Effector memory CD8-positive, alpha-beta T cell (primary cell): ENCODE measurements around the gene BCORL1.

Experiments
- ATAC-seq: fragments of 150-1000 bp; cut with Tn5 transposase; replicated peaks from 2 replicates; pipeline ENCODE4 v1.10.0; 2021; ENCODE audit warnings: mild to moderate bottlenecking, moderate library complexity
- DNase-seq, 3 experiments: peaks; one replicate each; pipeline ENCODE4 v3.0.0; 2021
- H3K27ac Mint-ChIP-seq, 2 donors: one replicate each; pipeline ENCODE4 v1.8.0; 2022; ENCODE audit warnings: mild to moderate bottlenecking in 2 of 2, mixed read lengths in 2 of 2, moderate library complexity in 2 of 2
- H3K27me3 Mint-ChIP-seq, 2 donors: one replicate each; pipeline ENCODE4 v1.8.0; 2022; ENCODE audit warnings: mixed read lengths in 2 of 2
- H3K36me3 Mint-ChIP-seq: one replicate; pipeline ENCODE4 v1.8.0; 2022; ENCODE audit warnings: mild to moderate bottlenecking, moderate library complexity, mixed read lengths; ENCODE audit not compliant: insufficient read depth
- H3K4me1 Mint-ChIP-seq, 2 donors: one replicate each; pipeline ENCODE4 v1.8.0; 2022; ENCODE audit warnings: low read depth in 2 of 2, mixed read lengths in 2 of 2
- H3K4me3 Mint-ChIP-seq, 2 donors: one replicate each; pipeline ENCODE4 v1.8.0; 2022; ENCODE audit warnings: mild to moderate bottlenecking in 2 of 2, mixed read lengths in 2 of 2, moderate library complexity in 2 of 2
- H3K9me3 Mint-ChIP-seq, 2 donors: one replicate each; pipeline ENCODE4 v1.8.0; 2022; ENCODE audit warnings: mixed read lengths in 2 of 2

Gene BCORL1

DNA sequence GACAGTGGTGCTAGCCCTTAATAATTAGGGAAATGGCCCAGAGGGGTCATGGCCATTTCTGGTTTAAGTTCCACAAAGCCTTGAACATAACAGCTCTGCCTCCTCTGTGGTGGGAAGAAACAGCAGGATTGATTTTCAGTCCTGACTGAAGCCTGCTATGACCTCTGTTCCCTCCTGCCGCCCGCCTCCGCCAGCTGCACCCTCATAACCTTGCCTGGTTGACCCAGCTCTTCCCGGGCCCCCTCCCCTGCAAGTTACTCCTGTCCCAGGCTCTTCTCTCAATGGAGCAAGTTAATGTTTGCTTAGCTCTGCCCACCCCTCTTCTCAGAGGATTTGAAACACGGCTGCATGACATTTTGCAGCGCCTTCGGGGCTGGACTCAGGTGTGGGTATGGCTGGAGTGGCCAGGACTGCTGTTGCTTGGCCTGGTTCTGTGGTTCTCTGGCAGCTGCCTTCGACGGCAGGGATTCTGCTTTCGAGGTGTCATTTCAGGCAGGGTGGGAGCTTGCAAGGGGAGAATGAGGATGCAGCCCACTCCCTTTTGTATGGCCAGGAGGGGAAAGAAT lies 27.3 kb downstream of the BCORL1 start:
- DNase-seq (no peak), ATAC-seq (no peak)
- H3K27me3 Mint-ChIP-seq: no peaks in the 10 kb centered on the region
- H3K4me3 Mint-ChIP-seq: no peak overlapping the region
- H3K9me3 Mint-ChIP-seq: no peaks in the 10 kb centered on the region
- H3K27ac Mint-ChIP-seq: no peak overlapping the region
- H3K36me3 Mint-ChIP-seq: peaks cover 20% of the 10 kb centered on the region
- no peaks in the 10 kb centered on the region for H3K4me1 Mint-ChIP-seq

DNA sequence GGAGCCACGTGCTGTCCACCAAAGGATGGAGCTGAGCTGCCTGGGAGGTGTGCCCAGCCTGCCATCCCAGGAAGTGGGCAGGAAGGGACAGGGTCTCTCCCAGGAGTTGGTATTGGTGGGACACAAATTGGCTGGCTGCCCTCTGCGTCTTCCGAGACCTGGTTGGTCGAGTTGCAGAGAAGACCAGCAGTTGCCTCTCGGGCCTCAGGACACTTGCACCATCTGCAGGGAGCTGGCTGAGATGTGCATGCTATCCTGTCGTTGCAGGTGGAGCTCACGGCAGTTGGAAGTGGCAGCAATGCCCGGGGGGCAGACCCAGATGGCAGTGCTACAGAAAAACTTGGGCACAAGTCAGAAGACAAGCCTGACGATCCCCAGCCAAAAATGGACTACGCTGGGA lies 30.2 kb downstream of the BCORL1 start:
- Mint-ChIP-seq H3K4me3 (no peak overlapping the region), H3K4me1 (no peaks in the 10 kb centered on the region), H3K9me3 (no peaks in the 10 kb centered on the region), H3K27me3 (no peaks in the 10 kb centered on the region), H3K27ac (peak overlapping the region in 1 of 2 donors; percentile 35), H3K36me3 (peaks cover 13% of the 10 kb centered on the region)
- no peak for ATAC-seq
- DNase-seq: no peak

DNA sequence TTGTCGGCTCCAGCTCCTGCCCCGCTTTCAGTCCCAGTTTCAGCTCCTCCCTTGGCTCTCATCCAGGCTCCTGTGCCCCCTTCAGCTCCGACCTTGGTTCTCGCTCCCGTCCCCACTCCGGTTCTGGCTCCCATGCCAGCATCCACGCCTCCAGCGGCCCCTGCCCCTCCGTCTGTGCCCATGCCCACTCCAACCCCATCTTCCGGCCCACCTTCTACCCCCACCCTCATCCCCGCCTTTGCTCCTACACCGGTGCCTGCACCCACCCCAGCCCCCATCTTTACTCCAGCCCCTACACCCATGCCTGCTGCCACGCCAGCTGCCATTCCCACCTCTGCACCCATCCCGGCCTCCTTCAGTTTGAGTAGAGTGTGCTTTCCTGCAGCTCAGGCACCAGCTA lies 31.2 kb downstream of the BCORL1 start:
- DNase-seq: no peak
- no peak overlapping the region for H3K27ac Mint-ChIP-seq
- no peak overlapping the region for H3K4me3 Mint-ChIP-seq
- no peaks in the 10 kb centered on the region for H3K4me1 Mint-ChIP-seq
- H3K9me3 Mint-ChIP-seq: no peaks in the 10 kb centered on the region
- ATAC-seq: no peak
- no peaks in the 10 kb centered on the region for H3K27me3 Mint-ChIP-seq
- peaks cover 13% of the 10 kb centered on the region for H3K36me3 Mint-ChIP-seq

DNA sequence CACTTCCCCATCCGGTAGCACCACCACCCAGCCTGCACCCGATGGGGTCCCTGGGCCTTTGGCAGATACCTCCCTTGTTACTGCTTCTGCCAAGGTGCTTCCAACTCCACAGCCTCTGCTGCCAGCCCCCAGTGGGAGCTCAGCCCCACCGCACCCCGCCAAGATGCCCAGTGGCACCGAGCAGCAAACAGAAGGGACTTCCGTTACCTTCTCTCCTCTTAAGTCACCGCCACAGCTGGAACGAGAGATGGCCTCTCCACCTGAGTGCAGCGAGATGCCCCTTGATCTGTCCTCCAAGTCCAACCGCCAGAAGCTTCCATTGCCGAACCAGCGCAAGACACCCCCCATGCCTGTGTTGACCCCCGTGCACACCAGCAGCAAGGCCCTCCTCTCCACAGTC lies 31.9 kb downstream of the BCORL1 start:
- Mint-ChIP-seq H3K4me3 (no peak overlapping the region), H3K27me3 (no peaks in the 10 kb centered on the region), H3K9me3 (no peaks in the 10 kb centered on the region), H3K36me3 (peaks cover 13% of the 10 kb centered on the region), H3K27ac (no peak overlapping the region), H3K4me1 (no peaks in the 10 kb centered on the region)
- ATAC-seq (no peak), DNase-seq (no peak)

- H3K27me3 Mint-ChIP-seq: no peaks in the 10 kb centered on the region
- no peak overlapping the region for H3K4me3 Mint-ChIP-seq
- peaks cover 13% of the 10 kb centered on the region for H3K36me3 Mint-ChIP-seq
- ATAC-seq (no peak), DNase-seq (no peak)
- H3K9me3 Mint-ChIP-seq: no peaks in the 10 kb centered on the region
- no peak overlapping the region for H3K27ac Mint-ChIP-seq
- no peaks in the 10 kb centered on the region for H3K4me1 Mint-ChIP-seq
These were observed 32.3 kb downstream of the BCORL1 start for GRCh38 chrX:130014770-130015169.

GRCh38 chrX:130015181-130015580 lies 32.7 kb downstream of the BCORL1 start:
- Mint-ChIP-seq H3K9me3 (no peaks in the 10 kb centered on the region), H3K27me3 (no peaks in the 10 kb centered on the region), H3K4me3 (no peak overlapping the region), H3K27ac (peak overlapping the region in 1 of 2 donors; percentile 46), H3K4me1 (no peaks in the 10 kb centered on the region), H3K36me3 (peaks cover 13% of the 10 kb centered on the region)
- no peak for ATAC-seq
- DNase-seq: no peak

DNA sequence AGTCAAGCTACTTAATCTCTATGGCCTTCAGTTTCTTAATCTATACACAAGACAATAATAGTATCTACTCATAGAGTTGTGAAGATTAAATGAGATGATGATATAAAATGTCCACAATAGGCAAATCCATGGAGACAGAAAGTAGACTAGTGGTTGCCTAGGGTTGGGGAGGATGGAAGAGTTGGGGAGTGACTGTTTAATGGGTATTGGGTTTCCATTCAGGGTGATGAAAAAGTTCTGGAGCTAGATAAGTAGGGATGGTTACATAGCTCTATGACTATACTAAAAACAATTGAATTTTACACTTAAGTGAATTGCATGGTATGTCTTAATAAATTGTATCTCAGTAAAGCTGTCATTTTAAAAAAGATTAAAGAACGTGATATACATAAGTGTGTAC lies 35.7 kb downstream of the BCORL1 start:
- no peaks in the 10 kb centered on the region for H3K27me3 Mint-ChIP-seq
- H3K4me1 Mint-ChIP-seq: no peaks in the 10 kb centered on the region
- peaks cover 19% of the 10 kb centered on the region for H3K36me3 Mint-ChIP-seq
- no peaks in the 10 kb centered on the region for H3K9me3 Mint-ChIP-seq
- peak overlapping the region in 1 of 2 donors; percentile 32 for H3K27ac Mint-ChIP-seq
- no peak for DNase-seq
- no peak overlapping the region for H3K4me3 Mint-ChIP-seq
- no peak for ATAC-seq

GRCh38 chrX:130020661-130021324 lies 38.4 kb downstream of the BCORL1 start:
- Mint-ChIP-seq H3K4me3 (no peak overlapping the region), H3K27me3 (no peaks in the 10 kb centered on the region), H3K27ac (peak overlapping the region in 1 of 2 donors; percentile 51), H3K4me1 (peaks cover 6% of the 10 kb centered on the region in 2 donors), H3K36me3 (peaks cover 24% of the 10 kb centered on the region), H3K9me3 (no peaks in the 10 kb centered on the region)
- DNase-seq (no peak), ATAC-seq (no peak)

- H3K36me3 Mint-ChIP-seq: peaks cover 27% of the 10 kb centered on the region
- peak overlapping the region; percentile 42 to 57 for H3K27ac Mint-ChIP-seq
- no peaks in the 10 kb centered on the region for H3K27me3 Mint-ChIP-seq
- peaks cover 6% of the 10 kb centered on the region in 2 donors for H3K4me1 Mint-ChIP-seq
- ATAC-seq: peak; percentile 100
- peak; percentile 77 to 80 (median 78) for DNase-seq
- H3K9me3 Mint-ChIP-seq: no peaks in the 10 kb centered on the region
- peak overlapping the region; percentile 38 to 59 for H3K4me3 Mint-ChIP-seq
These were observed 41.7 kb downstream of the BCORL1 start for GRCh38 chrX:130024127-130024526.

GRCh38 chrX:130025256-130025655 lies 42.8 kb downstream of the BCORL1 start:
- H3K27ac Mint-ChIP-seq: no peak overlapping the region
- no peak overlapping the region for H3K4me3 Mint-ChIP-seq

DNA sequence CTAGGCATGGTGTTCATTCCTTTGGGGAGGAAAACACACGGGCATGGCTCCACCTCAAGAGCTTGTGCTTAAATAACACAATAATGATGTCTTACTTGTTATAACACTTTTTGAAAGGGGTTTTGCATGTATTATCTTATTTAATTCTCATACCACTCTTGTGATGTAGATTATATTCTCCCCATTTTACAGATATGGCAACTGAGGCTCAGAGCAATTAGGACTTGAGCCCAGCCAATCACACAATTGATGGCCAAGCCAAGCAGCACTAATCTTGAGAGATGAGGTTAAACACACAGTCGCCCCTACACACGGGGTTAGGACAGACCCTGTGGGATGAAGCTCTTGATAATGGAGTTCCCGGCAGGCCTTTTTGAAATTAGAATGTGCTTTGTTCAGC lies 45.1 kb downstream of the BCORL1 start:
- no peak overlapping the region for H3K4me3 Mint-ChIP-seq
- H3K27me3 Mint-ChIP-seq: no peaks in the 10 kb centered on the region
- no peak overlapping the region for H3K27ac Mint-ChIP-seq
- ATAC-seq (no peak), DNase-seq (no peak)
- no peaks in the 10 kb centered on the region for H3K9me3 Mint-ChIP-seq
- peaks cover 27% of the 10 kb centered on the region for H3K36me3 Mint-ChIP-seq
- H3K4me1 Mint-ChIP-seq: peaks cover 6% of the 10 kb centered on the region in 2 donors

More at GRCh38 chrX:130025256-130025655, 42.8 kb downstream of the BCORL1 start:
- no peaks in the 10 kb centered on the region for H3K9me3 Mint-ChIP-seq
- peaks cover 27% of the 10 kb centered on the region for H3K36me3 Mint-ChIP-seq
- DNase-seq (no peak), ATAC-seq (no peak)
- H3K4me1 Mint-ChIP-seq: peaks cover 6% of the 10 kb centered on the region in 2 donors
- H3K27me3 Mint-ChIP-seq: no peaks in the 10 kb centered on the region

DNA sequence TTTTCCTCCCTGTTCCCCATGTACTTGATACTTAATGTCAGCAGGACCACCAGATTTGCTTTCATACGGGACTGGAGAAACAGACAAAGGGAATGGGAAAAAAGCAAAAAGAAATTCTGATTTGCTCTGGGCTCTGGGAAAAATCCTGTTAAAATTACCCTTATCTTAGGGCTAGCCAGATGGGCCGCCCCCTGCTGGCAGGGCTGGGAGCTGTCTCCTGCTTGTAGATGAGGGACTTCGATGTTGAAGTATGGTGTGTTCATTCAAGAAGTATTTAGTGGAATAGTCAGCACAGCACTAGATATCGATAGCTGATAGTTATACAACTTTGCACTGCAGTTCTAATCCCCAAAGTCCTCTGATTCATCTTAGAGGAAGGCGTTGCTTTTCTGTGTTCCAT lies 45.8 kb downstream of the BCORL1 start:
- Mint-ChIP-seq H3K36me3 (peaks cover 28% of the 10 kb centered on the region), H3K27me3 (no peaks in the 10 kb centered on the region), H3K4me3 (no peak overlapping the region), H3K27ac (no peak overlapping the region), H3K9me3 (no peaks in the 10 kb centered on the region), H3K4me1 (peaks cover 6% of the 10 kb centered on the region in 2 donors)
- peak; percentile 29 to 37 (median 35) for DNase-seq
- ATAC-seq: no peak

GRCh38 chrX:130030826-130031225 lies 48.4 kb downstream of the BCORL1 start:
- Mint-ChIP-seq H3K27me3 (no peaks in the 10 kb centered on the region), H3K36me3 (peaks cover 24% of the 10 kb centered on the region), H3K27ac (no peak overlapping the region), H3K4me1 (no peaks in the 10 kb centered on the region), H3K9me3 (no peaks in the 10 kb centered on the region), H3K4me3 (no peak overlapping the region)
- DNase-seq: no peak
- ATAC-seq: no peak

- Mint-ChIP-seq H3K4me1 (no peaks in the 10 kb centered on the region), H3K27ac (no peak overlapping the region), H3K27me3 (no peaks in the 10 kb centered on the region), H3K4me3 (no peak overlapping the region), H3K36me3 (peaks cover 28% of the 10 kb centered on the region), H3K9me3 (no peaks in the 10 kb centered on the region)
- no peak for DNase-seq
- ATAC-seq: no peak
These were observed 50.1 kb downstream of the BCORL1 start for GRCh38 chrX:130032552-130032951.
